ENCODE data around the gene CENPO. TPM values are rescaled to one million over a fixed set of nuclear protein-coding genes. Genes with fewer than 3 reads are reported as not detected.

Gene CENPO
- total and polyA plus RNA-seq, 2 donors (not counting 3 experiments of a cell fraction or from before 2014, with no cell fraction given): 26.8 to 45.3 TPM

- Histone ChIP-seq H4K20me1 (replicated peaks; ENCODE audit: control insufficient read depth, extremely low read depth, insufficient read depth, low read length) (no peaks in the 10 kb centered on the region), H3K4me3 (replicated peaks in 1 of 3; ENCODE audit: insufficient read depth in 1 of 3, low read depth in 1 of 3, low read length in 3 of 3) (no peak overlapping the region), H3K9ac (replicated peaks; ENCODE audit: extremely low read depth, insufficient read depth, low read length) (no peak overlapping the region), H3K9me1 (replicated peaks; ENCODE audit: control insufficient read depth, extremely low read depth, insufficient read depth, low read length) (no peaks in the 10 kb centered on the region), H3K27ac (ENCODE audit: insufficient read depth, low read depth, low read length) (no peak overlapping the region), H3K27me3 (ENCODE audit: control insufficient read depth in 2 of 2, insufficient read depth in 2 of 2, low read length in 2 of 2) (no peaks in the 10 kb centered on the region), H3K4me2 (ENCODE audit: insufficient read depth, low read length) (no peak overlapping the region), H3K79me2 (ENCODE audit: control insufficient read depth, insufficient read depth, low read length) (no peaks in the 10 kb centered on the region), H3K9me3 (replicated peaks; ENCODE audit: control insufficient read depth, insufficient read depth, low read length) (no peaks in the 10 kb centered on the region), H3K36me3 (ENCODE audit: control insufficient read depth in 2 of 2, extremely low read depth in 1 of 2, insufficient read depth in 2 of 2, low read length in 2 of 2) (peaks cover 0 to 3% of the 10 kb centered on the region in 2 experiments), H3K4me1 (ENCODE audit: control insufficient read depth, extremely low read depth, insufficient read depth, low read length) (no peaks in the 10 kb centered on the region), H2AFZ (ENCODE audit: low read depth, low read length) (no peak overlapping the region)
- no TSS peak for BruUV-seq (replicated peaks)
- intact Hi-C loops (cut with micrococcal nuclease) (no loop called here), dilution Hi-C loops (cut with MboI; ENCODE audit: extremely low pct_ligation_motif_present, low sequenced_read_pairs) (no loop called here)
- DNase-seq (ENCODE audit: low read depth, low spot score): no peak
- no peak for FAIRE-seq
- POLR2A ChIA-PET: no interaction called here
- no peak for TF ChIP-seq JUN (IDR thresholded peaks at IDR 0.05; ENCODE audit: borderline replicate concordance, insufficient read depth, insufficient read length, low read depth)
- TF ChIP-seq POLR2AphosphoS5 (IDR thresholded peaks at IDR 0.05; ENCODE audit: insufficient read depth, low read depth, low read length): no peak
- CTCF ChIA-PET: no interaction called here
Measured at GRCh38 chr2:24838541-24838940, 45.3 kb downstream of the CENPO start.

DNA sequence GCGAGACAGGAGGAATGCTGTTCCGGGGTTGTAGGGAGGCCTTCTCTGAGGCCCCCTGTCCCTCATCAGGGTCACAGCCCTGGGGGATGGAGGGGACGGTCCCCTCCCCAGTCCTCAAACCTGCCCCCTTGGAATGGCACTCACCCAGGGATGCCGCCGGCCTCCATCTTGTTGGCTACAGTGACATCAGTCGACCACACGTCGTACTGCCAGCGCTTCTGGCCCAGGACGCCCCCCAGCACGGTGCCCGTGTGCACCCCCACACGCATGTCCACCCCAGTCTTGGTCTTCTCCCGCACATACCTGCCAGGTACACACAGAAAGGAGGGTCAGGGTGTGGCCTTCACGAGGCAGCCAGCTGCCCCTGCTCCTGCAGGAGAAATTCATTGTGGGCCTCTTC, 46.5 kb downstream of the CENPO start:
- Histone ChIP-seq H3K9me1 (replicated peaks; ENCODE audit: control insufficient read depth, extremely low read depth, insufficient read depth, low read length) (no peaks in the 10 kb centered on the region), H3K36me3 (ENCODE audit: control insufficient read depth in 2 of 2, extremely low read depth in 1 of 2, insufficient read depth in 2 of 2, low read length in 2 of 2) (peaks cover 0 to 3% of the 10 kb centered on the region in 2 experiments), H3K4me3 (replicated peaks in 1 of 3; ENCODE audit: insufficient read depth in 1 of 3, low read depth in 1 of 3, low read length in 3 of 3) (no peak overlapping the region), H2AFZ (ENCODE audit: low read depth, low read length) (no peak overlapping the region), H3K79me2 (ENCODE audit: control insufficient read depth, insufficient read depth, low read length) (no peaks in the 10 kb centered on the region), H3K9me3 (replicated peaks; ENCODE audit: control insufficient read depth, insufficient read depth, low read length) (no peaks in the 10 kb centered on the region), H3K4me1 (ENCODE audit: control insufficient read depth, extremely low read depth, insufficient read depth, low read length) (no peaks in the 10 kb centered on the region), H3K27me3 (ENCODE audit: control insufficient read depth in 2 of 2, insufficient read depth in 2 of 2, low read length in 2 of 2) (no peaks in the 10 kb centered on the region), H3K4me2 (ENCODE audit: insufficient read depth, low read length) (no peak overlapping the region), H4K20me1 (replicated peaks; ENCODE audit: control insufficient read depth, extremely low read depth, insufficient read depth, low read length) (no peaks in the 10 kb centered on the region), H3K27ac (ENCODE audit: insufficient read depth, low read depth, low read length) (no peak overlapping the region), H3K9ac (replicated peaks; ENCODE audit: extremely low read depth, insufficient read depth, low read length) (no peak overlapping the region)
- FAIRE-seq (no peak), DNase-seq (ENCODE audit: low read depth, low spot score) (no peak)
- TF ChIP-seq MYC (IDR thresholded peaks at IDR 0.05; ENCODE audit: low read depth, low read length) (no peak), POLR2A (IDR thresholded peaks at IDR 0.05; ENCODE audit: low read depth, low read length) (no peak), POLR2AphosphoS5 (IDR thresholded peaks at IDR 0.05; ENCODE audit: insufficient read depth, low read depth, low read length) (no peak), JUN (IDR thresholded peaks at IDR 0.05; ENCODE audit: borderline replicate concordance, insufficient read depth, insufficient read length, low read depth) (no peak), FOS (IDR thresholded peaks at IDR 0.05; ENCODE audit: borderline replicate concordance, insufficient read depth, low read length) (no peak), GATA2 (IDR thresholded peaks at IDR 0.05; ENCODE audit: insufficient read depth, insufficient read length, low read depth, low read length) (no peak), EZH2 (IDR thresholded peaks at IDR 0.05; ENCODE audit: borderline replicate concordance, low read depth, low read length, severe bottlenecking) (no peak)
- TF ChIP-seq, protein P1, sequence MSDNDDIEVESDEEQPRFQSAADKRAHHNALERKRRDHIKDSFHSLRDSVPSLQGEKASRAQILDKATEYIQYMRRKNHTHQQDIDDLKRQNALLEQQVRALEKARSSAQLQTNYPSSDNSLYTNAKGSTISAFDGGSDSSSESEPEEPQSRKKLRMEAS (IDR thresholded peaks at IDR 0.05; ENCODE audit: insufficient read depth, insufficient read length): no peak
- TF ChIP-seq, protein P2, sequence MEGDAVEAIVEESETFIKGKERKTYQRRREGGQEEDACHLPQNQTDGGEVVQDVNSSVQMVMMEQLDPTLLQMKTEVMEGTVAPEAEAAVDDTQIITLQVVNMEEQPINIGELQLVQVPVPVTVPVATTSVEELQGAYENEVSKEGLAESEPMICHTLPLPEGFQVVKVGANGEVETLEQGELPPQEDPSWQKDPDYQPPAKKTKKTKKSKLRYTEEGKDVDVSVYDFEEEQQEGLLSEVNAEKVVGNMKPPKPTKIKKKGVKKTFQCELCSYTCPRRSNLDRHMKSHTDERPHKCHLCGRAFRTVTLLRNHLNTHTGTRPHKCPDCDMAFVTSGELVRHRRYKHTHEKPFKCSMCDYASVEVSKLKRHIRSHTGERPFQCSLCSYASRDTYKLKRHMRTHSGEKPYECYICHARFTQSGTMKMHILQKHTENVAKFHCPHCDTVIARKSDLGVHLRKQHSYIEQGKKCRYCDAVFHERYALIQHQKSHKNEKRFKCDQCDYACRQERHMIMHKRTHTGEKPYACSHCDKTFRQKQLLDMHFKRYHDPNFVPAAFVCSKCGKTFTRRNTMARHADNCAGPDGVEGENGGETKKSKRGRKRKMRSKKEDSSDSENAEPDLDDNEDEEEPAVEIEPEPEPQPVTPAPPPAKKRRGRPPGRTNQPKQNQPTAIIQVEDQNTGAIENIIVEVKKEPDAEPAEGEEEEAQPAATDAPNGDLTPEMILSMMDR (IDR thresholded peaks at IDR 0.05; ENCODE audit: extremely low read depth in 1 of 2, insufficient read depth in 1 of 2, low read depth in 1 of 2, low read length in 2 of 2): no peak
- dilution Hi-C loops (cut with MboI; ENCODE audit: extremely low pct_ligation_motif_present, low sequenced_read_pairs) (no loop called here), intact Hi-C loops (cut with micrococcal nuclease) (no loop called here)
- BruUV-seq (replicated peaks): no TSS peak
- POLR2A ChIA-PET: no interaction called here
- CTCF ChIA-PET: interaction anchor here (0.7 to 1.0 kb wide), 2 partner anchors 12 to 22 kb away, joined by 3 read pairs; no protein-coding TSS in a partner anchor

Measured in endothelial cell of umbilical vein (primary cell).